ENCODE results near the gene PPM1H.

GRCh38 chr12:62689042-62689839, 245.7 kb downstream of the PPM1H start:
- TF ChIP-seq CTCF (IDR thresholded peaks at IDR 0.05) (no peak), FOXM1 (IDR thresholded peaks at IDR 0.05; ENCODE audit: low read depth) (no peak), TAF1 (IDR thresholded peaks at IDR 0.05; ENCODE audit: borderline replicate concordance, low read depth, low read length) (no peak), MXI1 (IDR thresholded peaks at IDR 0.05; ENCODE audit: low read depth, low read length) (no peak), GABPA (IDR thresholded peaks at IDR 0.05; ENCODE audit: low read depth) (no peak), FOSL2 (IDR thresholded peaks at IDR 0.05; ENCODE audit: borderline replicate concordance, low read depth) (no peak), YY1 (IDR thresholded peaks at IDR 0.05; ENCODE audit: low read depth) (no peak), POLR2AphosphoS5 (IDR thresholded peaks at IDR 0.05; ENCODE audit: low read depth, low read length) (no peak), SIN3A (IDR thresholded peaks at IDR 0.05; ENCODE audit: borderline replicate concordance, low read depth, low read length) (no peak), EZH2phosphoT487 (IDR thresholded peaks at IDR 0.05; ENCODE audit: borderline replicate concordance, low read depth) (no peak), CHD2 (IDR thresholded peaks at IDR 0.05; ENCODE audit: low read length, partially characterized antibody) (no peak), RXRA (IDR thresholded peaks at IDR 0.05; ENCODE audit: borderline replicate concordance, low read depth) (no peak)
- TF ChIP-seq, protein P1, sequence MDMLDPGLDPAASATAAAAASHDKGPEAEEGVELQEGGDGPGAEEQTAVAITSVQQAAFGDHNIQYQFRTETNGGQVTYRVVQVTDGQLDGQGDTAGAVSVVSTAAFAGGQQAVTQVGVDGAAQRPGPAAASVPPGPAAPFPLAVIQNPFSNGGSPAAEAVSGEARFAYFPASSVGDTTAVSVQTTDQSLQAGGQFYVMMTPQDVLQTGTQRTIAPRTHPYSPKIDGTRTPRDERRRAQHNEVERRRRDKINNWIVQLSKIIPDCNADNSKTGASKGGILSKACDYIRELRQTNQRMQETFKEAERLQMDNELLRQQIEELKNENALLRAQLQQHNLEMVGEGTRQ (IDR thresholded peaks at IDR 0.05; ENCODE audit: borderline replicate concordance, low read depth, low read length), result no peak
